HUES6 (cell line): ENCODE measurements around the gene NKD1.

Experiments used
- H3K27ac ChIP-seq: 2 replicates; pipeline ENCODE4 v1.7.0; 2013; ENCODE audit warnings: low read depth, mild to moderate bottlenecking, low read length, inconsistent platforms
- H3K27me3 ChIP-seq: 2 replicates; pipeline ENCODE4 v1.6.1; 2013; ENCODE audit warnings: low read length; ENCODE audit not compliant: control insufficient read depth, insufficient read depth
- H3K36me3 ChIP-seq: 2 replicates; pipeline ENCODE4 v1.6.1; 2013; ENCODE audit warnings: low read length; ENCODE audit not compliant: control insufficient read depth, insufficient read depth
- H3K4me1 ChIP-seq: 2 replicates; pipeline ENCODE4 v1.6.1; 2013; ENCODE audit warnings: low read length; ENCODE audit not compliant: control insufficient read depth, insufficient read depth
- H3K4me3 ChIP-seq: 2 replicates; pipeline ENCODE4 v1.5.1; 2013; ENCODE audit warnings: low read depth, low read length
- H3K9ac ChIP-seq: one replicate; pipeline ENCODE4 v1.6.1; 2013; ENCODE audit warnings: mild to moderate bottlenecking, low read length
- H3K9me3 ChIP-seq: 2 replicates; pipeline ENCODE4 v1.6.1; 2013; ENCODE audit warnings: low read depth, low read length; ENCODE audit not compliant: control insufficient read depth, insufficient read depth

Gene NKD1

GRCh38 chr16:50667497-50668367 lies 119.5 kb downstream of the NKD1 start:
- Histone ChIP-seq H3K9ac (no peak overlapping the region), H3K36me3 (no peaks in the 10 kb centered on the region), H3K9me3 (peaks cover 26% of the 10 kb centered on the region), H3K27ac (no peak overlapping the region), H3K4me3 (no peak overlapping the region), H3K27me3 (0 out of 2 replicates have a peak, but pooled peaks cover 2% of the 10 kb centered on the region), H3K4me1 (no peaks in the 10 kb centered on the region)

DNA sequence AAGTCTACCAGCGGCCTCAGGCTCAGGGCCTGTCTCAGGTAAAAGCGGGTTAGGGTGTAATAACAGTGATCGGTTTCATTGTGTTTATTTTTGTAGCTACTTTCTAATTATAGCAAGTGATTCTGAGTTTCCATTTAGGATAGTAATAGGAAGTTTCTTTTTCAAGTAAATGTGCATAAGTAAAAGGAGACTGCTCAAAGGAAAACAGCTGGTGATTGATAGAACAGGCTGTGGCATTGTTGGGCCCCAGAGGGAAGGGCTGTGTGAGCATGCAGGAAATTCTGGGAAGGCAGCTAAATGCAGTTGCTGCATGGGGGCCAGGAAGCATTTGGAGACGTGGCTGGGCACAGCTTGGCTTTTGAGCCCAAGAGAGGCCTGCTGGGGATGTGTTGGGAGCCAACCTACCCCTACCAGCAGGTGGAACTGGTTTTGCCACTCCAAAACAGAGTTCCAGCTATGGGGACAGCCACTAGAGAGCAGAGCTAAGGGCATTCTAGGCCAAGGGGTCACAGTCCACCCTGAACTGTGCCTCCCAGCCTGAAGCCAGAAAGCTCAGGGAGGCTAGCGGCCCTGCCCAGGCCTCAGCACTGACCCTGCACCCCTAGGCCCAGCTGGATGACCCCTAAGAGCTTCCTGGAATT lies 120.3 kb downstream of the NKD1 start:
- Histone ChIP-seq H3K4me1 (no peaks in the 10 kb centered on the region), H3K9ac (no peak overlapping the region), H3K4me3 (no peak overlapping the region), H3K36me3 (no peaks in the 10 kb centered on the region), H3K9me3 (peaks cover 28% of the 10 kb centered on the region), H3K27ac (no peak overlapping the region), H3K27me3 (0 out of 2 replicates have a peak, but pooled peaks cover 2% of the 10 kb centered on the region)

- H3K4me1 ChIP-seq = no peaks in the 10 kb centered on the region
- no peak overlapping the region for H3K4me3 ChIP-seq
- no peak overlapping the region for H3K27ac ChIP-seq
Observed at GRCh38 chr16:50669741-50670140, 121.5 kb downstream of the NKD1 start.

GRCh38 chr16:50670476-50670875 lies 122.3 kb downstream of the NKD1 start:
- no peaks in the 10 kb centered on the region for H3K27me3 ChIP-seq
- H3K9me3 ChIP-seq = peaks cover 23% of the 10 kb centered on the region
- H3K27ac ChIP-seq = no peak overlapping the region
- H3K4me3 ChIP-seq = no peak overlapping the region
- H3K9ac ChIP-seq = no peak overlapping the region
- no peaks in the 10 kb centered on the region for H3K36me3 ChIP-seq
- H3K4me1 ChIP-seq = no peaks in the 10 kb centered on the region

More at GRCh38 chr16:50669741-50670140, 121.5 kb downstream of the NKD1 start:
- H3K9me3 ChIP-seq = peaks cover 24% of the 10 kb centered on the region
- H3K9ac ChIP-seq = no peak overlapping the region
- no peaks in the 10 kb centered on the region for H3K36me3 ChIP-seq
- no peaks in the 10 kb centered on the region for H3K27me3 ChIP-seq

GRCh38 chr16:50671644-50672260 lies 123.6 kb downstream of the NKD1 start:
- H3K27me3 ChIP-seq = no peaks in the 10 kb centered on the region
- H3K9ac ChIP-seq = no peak overlapping the region
- H3K4me1 ChIP-seq = no peaks in the 10 kb centered on the region
- H3K27ac ChIP-seq = no peak overlapping the region
- no peak overlapping the region for H3K4me3 ChIP-seq
- no peaks in the 10 kb centered on the region for H3K36me3 ChIP-seq
- peaks cover 23% of the 10 kb centered on the region for H3K9me3 ChIP-seq

- no peak overlapping the region for H3K27ac ChIP-seq
- H3K4me1 ChIP-seq = no peaks in the 10 kb centered on the region
- no peaks in the 10 kb centered on the region for H3K36me3 ChIP-seq
- H3K9me3 ChIP-seq = peaks cover 23% of the 10 kb centered on the region
- H3K9ac ChIP-seq = no peak overlapping the region
- no peaks in the 10 kb centered on the region for H3K27me3 ChIP-seq
- no peak overlapping the region for H3K4me3 ChIP-seq
Observed at GRCh38 chr16:50673496-50674275, 125.5 kb downstream of the NKD1 start.

DNA sequence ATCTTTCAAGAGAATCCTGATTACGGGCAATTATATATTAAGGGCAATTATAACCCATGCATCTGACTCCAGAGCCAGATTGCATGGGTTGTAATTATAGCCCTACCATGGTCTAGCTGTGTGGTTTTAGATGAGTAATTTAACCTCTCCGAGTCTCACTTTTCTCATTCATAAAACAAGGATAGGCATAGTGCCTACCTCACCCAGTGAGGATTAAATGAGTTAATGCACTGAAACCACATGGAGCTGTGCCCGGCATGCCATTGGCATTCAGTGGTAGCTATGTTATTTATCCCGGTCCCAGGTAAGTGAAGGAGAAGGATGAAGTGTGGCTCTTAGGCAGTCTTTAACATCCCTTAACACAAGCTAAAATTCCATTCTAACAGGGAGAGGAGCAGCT lies 126.6 kb downstream of the NKD1 start:
- no peak overlapping the region for H3K9ac ChIP-seq
- H3K9me3 ChIP-seq = peaks cover 23% of the 10 kb centered on the region
- no peaks in the 10 kb centered on the region for H3K27me3 ChIP-seq
- H3K4me3 ChIP-seq = no peak overlapping the region
- no peaks in the 10 kb centered on the region for H3K4me1 ChIP-seq
- no peak overlapping the region for H3K27ac ChIP-seq
- no peaks in the 10 kb centered on the region for H3K36me3 ChIP-seq

- H3K9ac ChIP-seq = no peak overlapping the region
- no peaks in the 10 kb centered on the region for H3K4me1 ChIP-seq
- H3K4me3 ChIP-seq = no peak overlapping the region
- no peaks in the 10 kb centered on the region for H3K27me3 ChIP-seq
- peaks cover 23% of the 10 kb centered on the region for H3K9me3 ChIP-seq
- H3K36me3 ChIP-seq = no peaks in the 10 kb centered on the region
- no peak overlapping the region for H3K27ac ChIP-seq
Observed at GRCh38 chr16:50675686-50676610, 127.8 kb downstream of the NKD1 start.

DNA sequence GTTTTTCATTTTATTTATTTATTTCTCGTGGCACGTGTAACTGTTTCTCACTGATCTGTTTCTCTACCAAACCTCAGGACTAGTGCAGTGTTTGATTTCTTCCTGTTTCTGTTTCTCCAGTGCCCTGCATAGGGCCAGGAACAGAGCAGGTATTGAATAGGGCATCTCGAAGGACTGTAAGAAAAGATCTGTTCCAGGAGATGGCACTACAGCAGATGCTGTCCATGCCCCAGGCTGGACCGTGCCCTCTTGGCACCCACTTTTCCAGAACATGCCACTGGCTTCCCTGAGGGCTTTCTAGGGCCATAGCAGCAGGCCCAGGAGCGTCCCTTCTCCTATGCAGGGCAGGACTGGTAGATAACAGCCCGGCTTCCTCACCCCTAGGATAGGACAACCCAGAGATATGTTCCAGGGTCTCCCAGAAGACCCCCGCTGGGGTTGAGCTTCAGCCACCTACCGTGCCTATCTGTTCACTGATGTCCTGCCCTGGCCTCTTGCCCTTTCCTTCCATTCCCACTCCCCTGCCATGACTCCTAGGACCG lies 128.6 kb downstream of the NKD1 start:
- no peak overlapping the region for H3K4me3 ChIP-seq
- H3K27ac ChIP-seq = no peak overlapping the region
- peaks cover 16% of the 10 kb centered on the region for H3K9me3 ChIP-seq
- H3K36me3 ChIP-seq = no peaks in the 10 kb centered on the region
- H3K27me3 ChIP-seq = no peaks in the 10 kb centered on the region
- no peaks in the 10 kb centered on the region for H3K4me1 ChIP-seq
- no peak overlapping the region for H3K9ac ChIP-seq

DNA sequence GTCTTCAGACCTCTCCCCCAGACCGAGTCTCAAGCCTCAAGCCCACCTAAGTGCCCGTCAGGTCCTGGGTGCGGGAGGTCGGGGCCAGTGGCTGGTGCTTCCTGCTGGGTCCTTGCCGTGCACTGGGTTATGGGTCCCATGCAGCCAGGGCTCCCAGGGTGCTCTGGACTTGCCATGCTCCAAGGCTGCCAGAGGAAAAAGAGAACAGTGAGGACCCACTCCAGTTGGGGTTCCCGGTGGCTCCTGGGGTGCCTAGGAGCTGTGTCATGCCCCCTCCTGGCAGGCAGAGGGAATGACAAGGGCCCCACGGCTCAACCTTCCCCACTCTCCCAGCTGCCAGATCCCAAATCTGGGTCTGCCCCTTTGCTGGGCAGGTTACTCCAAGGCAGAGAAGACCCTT lies 129.2 kb downstream of the NKD1 start:
- H3K4me3 ChIP-seq = no peak overlapping the region
- H3K36me3 ChIP-seq = no peaks in the 10 kb centered on the region
- no peak overlapping the region for H3K9ac ChIP-seq
- no peak overlapping the region for H3K27ac ChIP-seq
- peaks cover 10% of the 10 kb centered on the region for H3K9me3 ChIP-seq
- H3K4me1 ChIP-seq = no peaks in the 10 kb centered on the region
- no peaks in the 10 kb centered on the region for H3K27me3 ChIP-seq
